Brain pericyte (primary cell): ENCODE results near the gene OR4N5.
"Not testable (repeated sequence)": the region's sequence is repeated elsewhere in the genome, so short reads cannot be mapped to it uniquely, and the experiment has no call there.

Source experiments
- DNase-seq: peaks from one replicate; pipeline ENCODE4 v3.0.0-alpha.2; 2012; ENCODE audit warnings: low read depth, low spot score

Gene OR4N5

GRCh38 chr14:20138520-20138919 lies at the start of gene OR4N5:
OR4N5 (plus strand) TSS chr14:20138820; CDS start chr14:20143736, 4,916 bp downstream.
- DNase-seq, result no peak

GRCh38 chr14:20092050-20092449 lies 46.6 kb upstream of the OR4N5 start:
- no peak for DNase-seq

- DNase-seq, result no peak
Measured at GRCh38 chr14:20093442-20093841, 45.2 kb upstream of the OR4N5 start.

- not testable (repeated sequence) for DNase-seq
Measured at GRCh38 chr14:20098926-20099770, 39.5 kb upstream of the OR4N5 start.

GRCh38 chr14:20110438-20110837 lies 28.2 kb upstream of the OR4N5 start, which contains the start of gene OR4K17:
OR4K17 (plus strand) TSS chr14:20110739; CDS start chr14:20117500, 6,761 bp downstream.
- no peak for DNase-seq

- no peak for DNase-seq
Measured at GRCh38 chr14:20112321-20112720, 26.3 kb upstream of the OR4N5 start.

GRCh38 chr14:20116748-20117147 lies 21.9 kb upstream of the OR4N5 start:
- DNase-seq, result no peak

GRCh38 chr14:20118795-20119194 lies 19.8 kb upstream of the OR4N5 start:
- no peak for DNase-seq

- DNase-seq, result no peak
Measured at GRCh38 chr14:20143911-20144310, 5.3 kb downstream of the OR4N5 start.

GRCh38 chr14:20144820-20145219 lies 6.2 kb downstream of the OR4N5 start:
- DNase-seq, result no peak

GRCh38 chr14:20164462-20164861 lies 25.8 kb downstream of the OR4N5 start:
- no peak for DNase-seq

- no peak for DNase-seq
Measured at GRCh38 chr14:20167091-20167490, 28.5 kb downstream of the OR4N5 start.

GRCh38 chr14:20169852-20170251 lies 31.2 kb downstream of the OR4N5 start:
- DNase-seq, result not testable (repeated sequence)

GRCh38 chr14:20174205-20174604 lies 35.6 kb downstream of the OR4N5 start:
- DNase-seq, result not testable (repeated sequence)

- no peak for DNase-seq
Measured at GRCh38 chr14:20176330-20176729, 37.7 kb downstream of the OR4N5 start.

GRCh38 chr14:20177433-20177974 lies 38.9 kb downstream of the OR4N5 start:
- DNase-seq, result no peak

GRCh38 chr14:20179218-20179617 lies 40.6 kb downstream of the OR4N5 start:
- no peak for DNase-seq

GRCh38 chr14:20179880-20180279 lies 41.3 kb downstream of the OR4N5 start:
- no peak for DNase-seq

- no peak for DNase-seq
Measured at GRCh38 chr14:20180486-20180885, 41.9 kb downstream of the OR4N5 start.

- DNase-seq, result no peak
Measured at GRCh38 chr14:20184181-20184580, 45.6 kb downstream of the OR4N5 start.

- DNase-seq, result no peak
Measured at GRCh38 chr14:20190596-20190995, 52.0 kb downstream of the OR4N5 start, which contains the start of gene OR11G2. OR11G2 (plus strand) TSS chr14:20190896; CDS start chr14:20197438, 6,542 bp downstream.

GRCh38 chr14:20191396-20191795 lies 52.8 kb downstream of the OR4N5 start:
- no peak for DNase-seq

- DNase-seq, result no peak
Measured at GRCh38 chr14:20194101-20194500, 55.5 kb downstream of the OR4N5 start.
